Lower lobe of right lung (tissue), 2 donors: ENCODE measurements around the gene TMEM121. TPM values are rescaled to one million over a fixed set of nuclear protein-coding genes. Genes with fewer than 3 reads are reported as not detected.

Experiments
- ATAC-seq, 2 donors: fragments of 200-7000 bp; cut with Tn5 transposase; one replicate each; pipeline ENCODE4 v1.9.1; 2020 to 2022; ENCODE audit warnings: mild to moderate bottlenecking in 2 of 2, moderate library complexity in 2 of 2
- DNase-seq: peaks from one replicate; pipeline ENCODE4 v3.0.0-alpha.2; 2020
- H3K27ac ChIP-seq: fragments of 200-600 bp; one replicate; pipeline ENCODE4 v1.8.0; 2022
- H3K27me3 ChIP-seq: fragments of 200-600 bp; one replicate; pipeline ENCODE4 v1.8.0; 2022; ENCODE audit warnings: low read depth
- H3K36me3 ChIP-seq: fragments of 200-600 bp; one replicate; pipeline ENCODE4 v1.8.0; 2022; ENCODE audit warnings: mild to moderate bottlenecking
- H3K4me1 ChIP-seq: fragments of 200-600 bp; one replicate; pipeline ENCODE4 v1.8.0; 2022
- H3K4me3 ChIP-seq: fragments of 200-600 bp; one replicate; pipeline ENCODE4 v1.8.0; 2022; ENCODE audit warnings: mild to moderate bottlenecking
- H3K9me3 ChIP-seq: fragments of 200-600 bp; one replicate; pipeline ENCODE4 v1.8.0; 2022
- intact Hi-C: fragments of 100-400 bp; cut with DNase I; formaldehyde crosslinking; loops from one replicate; pipeline ENCODE4 v1.11.0; 2022
- long read RNA-seq: library from polyadenylated mRNA; unstranded; transcript quantifications from one replicate; pipeline ENCODE4 v2.0.0, GENCODE V29; 2021
- total RNA-seq: library from RNA; stranded (reverse); fragmentation: NEBNext Ultra II Directional; extraction: Animal tissue kit (Norgen Biotek cat#: 25700); gene quantifications from one replicate; pipeline ENCODE4 v1.2.1, GENCODE V29; 2021
- TF ChIP-seq, protein P1 (sequence below): fragments of 200-600 bp; IDR thresholded peaks from one replicate; pipeline ENCODE4 v1.8.0; 2022; ENCODE audit warnings: antibody characterized with exemption, mild to moderate bottlenecking
- donor health status: DM: no; HTN: yes; CAD: no; lungs with severe emphysema.

The TMEM121 gene
- total RNA-seq = 3.0 TPM
- long read RNA-seq, partial matches to known transcripts = 0 of 9 reads
- long read RNA-seq, other reads (novel, unspliced or antisense) = 6 of 9 reads

DNA sequence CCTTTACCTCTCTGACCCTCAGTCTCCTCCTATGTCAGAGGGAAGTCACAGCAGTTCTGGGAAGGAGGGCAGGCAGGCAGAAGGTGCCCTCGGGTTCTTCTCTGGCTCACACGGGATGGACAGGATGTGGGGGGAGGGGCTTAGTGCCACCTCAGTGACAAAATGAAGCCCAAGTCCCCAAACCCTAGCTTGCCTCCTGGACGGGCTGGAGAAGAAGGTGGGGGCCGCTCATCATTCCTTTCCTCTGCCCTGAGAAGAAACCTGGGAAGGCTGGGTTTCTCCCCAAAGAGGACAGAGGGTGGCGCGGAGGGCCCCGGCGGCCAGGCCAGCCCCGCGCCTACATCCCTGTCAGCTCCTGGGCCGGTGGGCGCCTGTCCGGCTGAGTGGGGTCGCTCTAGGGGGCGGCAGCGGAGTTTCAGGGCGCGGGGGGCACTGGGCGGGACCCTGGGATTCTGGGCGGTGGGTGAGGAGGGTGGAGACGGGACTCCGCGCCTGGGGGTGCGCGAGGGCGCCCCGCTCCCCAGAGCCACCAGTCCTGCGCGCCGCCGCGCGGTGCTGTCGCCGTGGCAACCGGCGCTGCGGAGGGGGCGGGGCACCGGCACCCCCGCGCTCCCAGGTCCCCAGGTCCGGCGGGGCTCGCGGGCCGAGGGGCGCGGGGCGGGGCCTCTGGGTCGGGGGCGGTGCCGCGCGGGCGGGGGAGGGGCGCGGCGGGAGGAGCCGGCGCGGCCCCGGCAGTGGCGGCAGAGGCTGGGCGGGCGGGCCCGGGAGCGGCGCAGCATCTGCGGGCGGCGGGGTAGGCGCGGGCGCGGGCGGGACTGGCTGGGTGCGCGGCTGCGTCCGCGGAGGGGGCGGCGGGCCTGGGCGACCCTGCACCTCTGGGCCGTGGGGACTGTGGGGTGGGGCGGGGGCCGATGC is at the start of gene TMEM121:
Gene TMEM121, plus strand, starts transcription at position 723 of the 915 bp plus-strand sequence. CDS start 2,252 bp downstream, outside the sequence.
- H3K4me3 ChIP-seq = peak within 1 kb of the TSS; percentile 75
- DNase-seq = no peak
- TF ChIP-seq, protein P1, sequence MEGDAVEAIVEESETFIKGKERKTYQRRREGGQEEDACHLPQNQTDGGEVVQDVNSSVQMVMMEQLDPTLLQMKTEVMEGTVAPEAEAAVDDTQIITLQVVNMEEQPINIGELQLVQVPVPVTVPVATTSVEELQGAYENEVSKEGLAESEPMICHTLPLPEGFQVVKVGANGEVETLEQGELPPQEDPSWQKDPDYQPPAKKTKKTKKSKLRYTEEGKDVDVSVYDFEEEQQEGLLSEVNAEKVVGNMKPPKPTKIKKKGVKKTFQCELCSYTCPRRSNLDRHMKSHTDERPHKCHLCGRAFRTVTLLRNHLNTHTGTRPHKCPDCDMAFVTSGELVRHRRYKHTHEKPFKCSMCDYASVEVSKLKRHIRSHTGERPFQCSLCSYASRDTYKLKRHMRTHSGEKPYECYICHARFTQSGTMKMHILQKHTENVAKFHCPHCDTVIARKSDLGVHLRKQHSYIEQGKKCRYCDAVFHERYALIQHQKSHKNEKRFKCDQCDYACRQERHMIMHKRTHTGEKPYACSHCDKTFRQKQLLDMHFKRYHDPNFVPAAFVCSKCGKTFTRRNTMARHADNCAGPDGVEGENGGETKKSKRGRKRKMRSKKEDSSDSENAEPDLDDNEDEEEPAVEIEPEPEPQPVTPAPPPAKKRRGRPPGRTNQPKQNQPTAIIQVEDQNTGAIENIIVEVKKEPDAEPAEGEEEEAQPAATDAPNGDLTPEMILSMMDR = no peak
- no peak within 1 kb of the TSS for H3K27ac ChIP-seq
- H3K9me3 ChIP-seq = no peaks in the 10 kb centered on the region
- intact Hi-C loops = no loop called here
- peaks cover 39% of the 10 kb centered on the region for H3K27me3 ChIP-seq
- peaks cover 33% of the 10 kb centered on the region for H3K4me1 ChIP-seq
- ATAC-seq = no peak
- H3K36me3 ChIP-seq = no peaks in the 10 kb centered on the region

DNA sequence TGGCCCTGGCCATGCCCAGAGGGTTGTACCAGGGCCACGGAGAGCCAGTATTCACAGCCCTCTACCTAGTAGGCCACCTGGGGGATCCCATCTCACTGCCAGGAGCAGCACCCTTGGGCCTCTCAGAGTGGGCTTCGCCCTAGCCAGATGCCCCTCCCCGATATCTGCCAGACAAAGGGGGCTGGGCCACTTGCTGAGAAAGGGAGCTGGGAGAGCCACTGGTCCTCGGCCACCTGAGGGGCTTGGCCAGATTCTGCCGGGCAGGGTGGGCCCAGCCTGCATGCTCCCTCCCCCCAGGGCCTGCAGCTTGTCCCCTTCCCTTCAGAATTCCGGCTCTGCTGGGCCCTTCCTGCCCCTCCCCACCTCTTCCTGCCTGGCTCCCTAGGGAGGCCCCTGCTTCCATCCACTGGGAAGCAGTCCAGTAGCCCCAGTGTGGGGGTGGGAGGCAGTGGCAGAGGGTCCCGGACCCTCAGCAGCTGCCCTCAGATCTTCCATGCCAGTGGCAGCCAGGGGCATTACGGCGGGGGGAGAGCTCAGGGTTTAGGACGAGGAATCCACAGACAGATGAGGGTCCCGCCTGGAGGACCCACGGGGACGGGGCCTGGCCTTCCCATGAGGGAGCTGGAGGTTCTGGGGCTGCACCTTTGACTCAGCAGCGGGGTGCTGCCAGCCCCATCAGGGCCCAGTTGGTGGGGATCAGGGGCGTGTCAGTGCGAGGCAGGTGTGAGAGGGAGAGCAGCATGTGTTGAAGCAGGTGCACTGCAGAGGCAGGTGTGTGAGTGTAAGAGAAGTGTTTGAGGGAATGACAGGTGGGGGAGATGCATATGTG is 49.3 kb upstream of the TMEM121 start:
- H3K4me1 ChIP-seq = peaks cover 72% of the 10 kb centered on the region
- H3K27ac ChIP-seq = peak overlapping the region; percentile 96
- no peaks in the 10 kb centered on the region for H3K9me3 ChIP-seq
- TF ChIP-seq, protein P1 = no peak
- H3K27me3 ChIP-seq = peaks cover 7% of the 10 kb centered on the region
- intact Hi-C loops = no loop called here
- peak overlapping the region; percentile 77 for H3K4me3 ChIP-seq
- H3K36me3 ChIP-seq = peaks cover 14% of the 10 kb centered on the region
- ATAC-seq (no peak), DNase-seq (no peak)

DNA sequence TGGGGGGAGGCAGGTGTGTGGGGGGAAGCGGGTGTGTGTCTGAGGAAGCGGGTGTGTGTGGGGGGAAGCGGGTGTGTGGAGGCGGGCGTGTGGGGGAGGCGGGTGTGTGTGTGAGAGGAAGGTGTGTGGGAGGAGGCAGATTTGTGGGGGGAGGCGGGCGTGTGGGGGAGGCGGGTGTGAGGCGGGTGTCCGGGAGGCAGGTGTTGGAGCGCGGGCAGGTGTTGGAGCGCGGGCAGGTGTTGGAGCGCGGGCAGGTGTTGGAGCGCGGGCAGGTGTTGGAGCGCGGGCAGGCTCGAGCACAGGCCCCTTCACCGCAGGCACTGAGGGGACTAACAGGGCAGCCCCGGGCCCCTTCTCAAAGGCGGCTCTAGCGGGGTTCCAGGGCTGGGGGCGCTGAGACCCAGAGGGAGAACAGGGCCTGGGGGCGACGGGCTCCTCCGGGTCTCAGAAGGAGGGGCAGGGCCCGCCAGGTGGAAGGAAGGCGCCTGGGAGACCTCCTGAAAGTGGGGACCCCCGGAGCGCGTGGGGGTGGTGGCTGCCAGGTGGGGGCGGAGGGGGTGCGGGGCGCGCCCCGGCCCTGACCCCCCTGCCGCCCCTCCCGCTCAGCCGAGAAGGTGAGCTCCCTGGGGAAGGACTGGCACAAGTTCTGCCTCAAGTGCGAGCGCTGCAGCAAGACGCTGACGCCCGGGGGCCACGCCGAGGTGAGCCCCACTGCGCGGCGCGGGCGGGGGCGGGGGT is 48.6 kb upstream of the TMEM121 start:
- peak overlapping the region; percentile 77 for H3K4me3 ChIP-seq
- H3K27me3 ChIP-seq = peaks cover 7% of the 10 kb centered on the region
- H3K4me1 ChIP-seq = peaks cover 72% of the 10 kb centered on the region
- ATAC-seq = no peak
- TF ChIP-seq, protein P1 = no peak
- intact Hi-C loops = no loop called here
- no peak for DNase-seq
- peaks cover 14% of the 10 kb centered on the region for H3K36me3 ChIP-seq
- H3K9me3 ChIP-seq = no peaks in the 10 kb centered on the region
- H3K27ac ChIP-seq = peak overlapping the region; percentile 96

DNA sequence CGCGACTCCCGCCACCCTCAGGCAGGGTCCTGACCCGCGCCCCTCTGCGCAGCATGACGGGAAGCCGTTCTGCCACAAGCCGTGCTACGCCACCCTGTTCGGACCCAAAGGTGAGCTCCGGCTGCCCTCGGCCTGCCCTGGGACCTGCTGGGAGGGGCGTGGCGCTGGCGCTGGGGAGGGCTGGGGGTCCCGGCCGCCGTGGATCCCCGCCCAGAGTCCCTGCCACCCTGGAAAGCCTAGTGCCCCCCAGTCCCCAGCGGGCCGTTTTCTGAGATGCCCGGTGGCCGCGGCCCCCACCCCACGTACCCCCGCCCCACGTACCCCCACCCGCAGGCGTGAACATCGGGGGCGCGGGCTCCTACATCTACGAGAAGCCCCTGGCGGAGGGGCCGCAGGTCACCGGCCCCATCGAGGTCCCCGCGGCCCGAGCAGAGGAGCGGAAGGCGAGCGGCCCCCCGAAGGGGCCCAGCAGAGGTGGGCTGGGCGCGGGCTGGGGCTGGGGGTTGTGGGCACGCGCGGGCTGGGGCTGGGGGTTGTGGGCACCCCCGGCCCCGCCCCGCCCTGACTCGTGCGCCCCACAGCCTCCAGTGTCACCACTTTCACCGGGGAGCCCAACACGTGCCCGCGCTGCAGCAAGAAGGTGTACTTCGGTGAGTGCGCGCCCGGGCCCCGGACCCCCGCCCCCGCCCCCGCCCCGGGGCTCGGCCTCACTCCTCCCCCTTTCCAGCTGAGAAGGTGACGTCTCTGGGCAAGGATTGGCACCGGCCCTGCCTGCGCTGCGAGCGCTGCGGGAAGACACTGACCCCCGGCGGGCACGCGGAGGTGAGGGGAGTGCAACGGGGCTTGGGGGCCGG is 47.8 kb upstream of the TMEM121 start:
- H3K4me3 ChIP-seq = no peak overlapping the region
- no peaks in the 10 kb centered on the region for H3K9me3 ChIP-seq
- H3K4me1 ChIP-seq = peaks cover 72% of the 10 kb centered on the region
- H3K27me3 ChIP-seq = peaks cover 7% of the 10 kb centered on the region
- intact Hi-C loops = no loop called here
- no peak overlapping the region for H3K27ac ChIP-seq
- peaks cover 14% of the 10 kb centered on the region for H3K36me3 ChIP-seq
- ATAC-seq (no peak), DNase-seq (no peak)
- TF ChIP-seq, protein P1 = no peak
